ENCODE data around the gene TBX21. TPM values are rescaled to one million over a fixed set of nuclear protein-coding genes. Genes with fewer than 3 reads are reported as not detected.
A peak's percentile ranks its signal among the peaks of the same experiment; 100 is the strongest.

Gene TBX21
- total RNA-seq, 8 experiments from 2014 or later = 0.04 to 0.38 (median 0.14) TPM; not detected in 3

DNA sequence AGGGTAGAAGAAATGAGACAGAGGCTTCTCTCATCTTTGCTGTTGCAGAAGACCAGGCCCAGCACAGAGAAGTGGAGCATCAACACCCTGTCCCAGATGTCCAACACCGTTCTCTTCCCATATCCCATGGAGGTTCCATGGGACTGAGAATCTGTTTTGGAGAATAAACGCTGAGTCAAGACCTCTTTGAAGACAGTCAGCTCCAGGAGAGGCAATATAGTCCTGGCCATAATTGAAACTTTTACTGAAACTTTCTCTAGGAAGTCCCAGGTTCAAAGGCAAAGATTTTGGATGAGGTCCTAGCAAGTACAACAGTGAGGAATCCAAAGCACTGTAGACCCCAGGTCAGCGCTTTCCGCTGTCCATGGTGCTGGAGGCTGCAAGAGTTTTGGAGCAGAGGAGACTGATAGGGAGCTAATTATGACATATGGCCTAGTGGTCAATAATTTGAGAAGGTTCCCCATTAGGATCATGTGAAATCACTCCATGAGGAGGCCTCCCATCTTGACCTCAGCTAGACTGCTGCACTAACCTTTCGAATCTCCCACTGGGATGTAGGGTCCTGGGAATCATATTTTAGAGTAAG is 52.6 kb downstream of the TBX21 start:
- Histone ChIP-seq H3K4me3 (no peak overlapping the region), H3K4me1 (replicated peaks in 1 of 2) (no peaks in the 10 kb centered on the region), H3K27ac (no peak overlapping the region)
- ATAC-seq (replicated peaks in 6 of 8) = peak in 1 of 8 experiments; percentile 36
- WGBS, 10 experiments = 10 to 100% (median 28%) methylated on average over 1 to 5 of the region's 5 CpGs; no CpG with 5 or more reads in 1 of the 10 experiments
- in situ Hi-C loops (cut with MboI; ENCODE audit: low pct_unique_long_range_greater_than_20kb in 2 of 9, low sequenced_read_pairs in 9 of 9, unreplicated experiment in 9 of 9) = no loop called here

DNA sequence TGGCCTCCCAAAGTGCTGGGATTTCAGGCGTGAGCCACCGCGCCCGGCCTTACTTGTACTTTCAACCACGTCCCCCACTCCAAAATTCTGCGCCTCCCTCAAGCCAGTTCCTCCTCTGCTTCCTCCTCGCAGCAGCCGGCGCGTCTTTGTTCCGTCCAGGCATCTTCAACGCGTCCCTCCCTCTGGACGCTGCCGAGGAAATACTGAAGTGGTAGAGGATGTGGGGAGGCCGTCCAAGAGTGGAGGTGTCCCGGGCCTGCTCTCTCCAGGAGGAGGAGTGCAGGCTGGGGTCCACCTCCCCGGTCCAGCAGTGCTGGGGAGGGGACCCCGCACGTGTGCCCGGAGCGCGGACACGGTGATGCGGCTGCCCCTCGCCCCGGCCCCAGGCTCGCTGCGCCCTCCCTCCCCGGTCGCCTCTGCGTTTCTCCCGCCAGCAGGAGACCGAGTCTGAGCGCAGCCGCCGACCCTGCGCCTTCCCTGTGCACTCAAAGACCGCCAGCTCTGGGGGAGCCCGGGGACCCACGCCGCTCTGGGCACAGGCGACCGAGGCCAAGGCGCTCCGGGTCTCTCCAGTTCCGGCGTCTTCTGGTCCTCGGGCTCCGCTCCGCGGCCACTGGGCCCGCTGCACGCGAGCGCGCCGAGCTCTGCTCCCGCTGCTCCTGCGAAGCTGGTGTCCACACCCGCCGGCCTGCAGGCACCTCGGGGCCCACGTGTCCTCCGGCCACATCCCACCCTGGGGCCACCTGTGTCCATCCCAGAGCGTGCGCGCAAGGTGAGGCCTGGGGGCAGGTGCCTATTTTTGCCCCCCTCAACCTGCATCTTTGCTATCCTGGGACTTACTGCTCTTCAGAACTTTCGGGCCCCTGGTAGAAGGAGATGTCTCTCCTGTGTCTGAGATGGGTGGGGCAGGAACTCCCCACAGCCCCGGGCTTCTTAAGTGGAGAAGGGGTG is 56.9 kb downstream of the TBX21 start:
- in situ Hi-C loops (cut with MboI; ENCODE audit: low pct_unique_long_range_greater_than_20kb in 2 of 9, low sequenced_read_pairs in 9 of 9, unreplicated experiment in 9 of 9) = no loop called here
- ATAC-seq (replicated peaks in 6 of 8) = peak; percentile 96 to 100 (median 98)
- 0 to 33% (median 17%) methylated on average over 1 to 22 of the region's 70 CpGs; no CpG with 5 or more reads in 3 of the 10 experiments for WGBS, 10 experiments

DNA sequence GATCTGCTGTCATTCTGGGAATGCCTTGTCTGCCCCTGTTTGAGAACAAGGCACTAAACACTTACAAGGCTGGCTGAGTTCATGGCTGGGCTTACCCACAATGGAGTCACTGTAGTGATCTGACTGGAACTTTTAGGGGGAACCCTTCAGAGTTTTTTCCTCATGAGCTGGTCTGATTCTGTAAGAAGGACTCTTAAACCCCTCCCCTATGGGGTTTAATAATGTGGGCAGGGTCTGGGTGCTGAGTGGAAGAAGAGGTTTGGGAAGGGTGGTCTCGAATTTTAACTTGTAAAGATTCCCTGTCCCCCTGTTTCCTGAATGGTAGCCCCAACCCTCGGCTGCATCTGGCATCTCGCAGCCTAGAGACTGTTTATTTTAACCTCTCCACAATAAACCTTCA is 58.0 kb downstream of the TBX21 start:
- WGBS, 10 experiments = 0 to 69% (median 11%) methylated on average over 1 to 3 of the region's 3 CpGs; no CpG with 5 or more reads in 3 of the 10 experiments
- in situ Hi-C loops (cut with MboI; ENCODE audit: low pct_unique_long_range_greater_than_20kb in 2 of 9, low sequenced_read_pairs in 9 of 9, unreplicated experiment in 9 of 9) = no loop called here
- no peak overlapping the region for H3K27ac ChIP-seq

More for the DNA sequence above, 56.9 kb downstream of the TBX21 start:
- Histone ChIP-seq H3K4me3 (peak overlapping the region; percentile 22 to 42 (median 32)), H3K27ac (no peak overlapping the region), H3K4me1 (replicated peaks in 1 of 2) (no peaks in the 10 kb centered on the region)

DNA sequence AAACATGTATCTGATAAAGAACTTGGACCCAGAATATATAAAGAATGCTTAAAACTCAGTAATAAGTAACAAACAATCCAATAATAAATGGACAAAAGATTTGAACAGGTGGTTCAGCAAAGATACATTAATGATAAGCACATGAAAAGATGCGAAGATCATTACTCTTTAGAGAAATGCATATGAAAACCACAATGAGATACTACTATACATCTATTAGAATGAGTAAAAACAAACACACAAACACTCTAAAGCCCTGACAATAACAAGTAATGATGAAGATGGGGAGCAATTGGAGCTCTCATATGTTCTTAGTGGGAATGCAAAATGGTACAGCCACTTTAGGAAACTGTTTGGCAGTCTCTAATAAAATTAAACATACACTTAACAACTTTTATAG is 59.4 kb downstream of the TBX21 start:
- in situ Hi-C loops (cut with MboI; ENCODE audit: low pct_unique_long_range_greater_than_20kb in 2 of 9, low sequenced_read_pairs in 9 of 9, unreplicated experiment in 9 of 9) = no loop called here
- 10 to 89% (median 48%) methylated on average over 1 of the region's 1 CpG for WGBS, 10 experiments
- no peak for ATAC-seq (replicated peaks in 6 of 8)
- Histone ChIP-seq H3K4me1 (replicated peaks in 1 of 2) (no peaks in the 10 kb centered on the region), H3K4me3 (no peak overlapping the region), H3K27ac (no peak overlapping the region)

More for the DNA sequence above, 58.0 kb downstream of the TBX21 start:
- ATAC-seq (replicated peaks in 6 of 8) = no peak
- H3K4me1 ChIP-seq (replicated peaks in 1 of 2) = no peaks in the 10 kb centered on the region
- H3K4me3 ChIP-seq = no peak overlapping the region

DNA sequence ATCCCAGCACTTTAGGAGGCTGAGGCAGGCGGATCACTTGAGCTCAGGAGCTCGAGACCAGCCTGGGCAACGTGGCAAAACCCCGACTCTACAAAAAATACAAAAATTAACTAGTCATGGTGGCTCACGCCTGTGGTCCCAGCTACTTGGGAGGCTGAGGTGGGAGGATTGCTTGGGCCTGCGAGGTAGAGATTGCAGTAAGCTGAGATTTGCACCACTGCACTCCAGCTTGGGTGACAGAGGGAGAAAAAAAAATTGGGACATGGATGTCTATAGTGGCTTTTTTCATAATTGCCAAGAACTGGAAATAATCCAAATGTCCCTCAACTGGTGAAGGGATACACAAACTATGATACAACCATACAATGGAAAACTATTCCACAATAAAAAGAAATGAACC is 59.9 kb downstream of the TBX21 start:
- Histone ChIP-seq H3K27ac (no peak overlapping the region), H3K4me1 (replicated peaks in 1 of 2) (no peaks in the 10 kb centered on the region), H3K4me3 (no peak overlapping the region)
- 0 to 60% (median 21%) methylated on average over 1 to 6 of the region's 6 CpGs; no CpG with 5 or more reads in 2 of the 10 experiments for WGBS, 10 experiments
- no peak for ATAC-seq (replicated peaks in 6 of 8)
- in situ Hi-C loops (cut with MboI; ENCODE audit: low pct_unique_long_range_greater_than_20kb in 2 of 9, low sequenced_read_pairs in 9 of 9, unreplicated experiment in 9 of 9) = no loop called here

Other genes starting within 250 kb of the TBX21 start
- gene NPEPPS, start 202.1 kb upstream of the TBX21 start, total RNA-seq = 100 to 1,000 TPM in 2 of 8 experiments, 10 to 100 TPM in 6; 57.4 to 132 (median 72.7) TPM
- gene KPNB1, start 83.3 kb upstream of the TBX21 start, total RNA-seq = 100 to 1,000 TPM in 7 of 8 experiments, 10 to 100 TPM in 1; 90.3 to 268 (median 127) TPM
- gene TBKBP1, start 39.1 kb upstream of the TBX21 start, total RNA-seq = 10 to 100 TPM in 7 of 8 experiments, 1 to 10 TPM in 1; 7.0 to 14.1 (median 10.8) TPM
- gene OSBPL7, start 88.6 kb downstream of the TBX21 start, total RNA-seq = 10 to 100 TPM in 3 of 8 experiments, 1 to 10 TPM in 5; 2.2 to 16.6 (median 8.4) TPM
- 10 to 100 TPM; 41.5 to 58.3 (median 46.3) TPM for gene MRPL10, start 98.3 kb downstream of the TBX21 start, total RNA-seq
- 1 to 10 TPM in 5 of 8 experiments, under 1 TPM in 3; 0.27 to 5.2 (median 1.2) TPM for gene LRRC46, start 98.4 kb downstream of the TBX21 start, total RNA-seq
- 10 to 100 TPM; 10.8 to 38.6 (median 21.6) TPM for gene SCRN2, start 108.0 kb downstream of the TBX21 start, total RNA-seq
- gene SP6, start 117.9 kb downstream of the TBX21 start, total RNA-seq = 1 to 10 TPM in 1 of 8 experiments, under 1 TPM in 7; 0.11 to 1.1 (median 0.27) TPM
- gene SP2, start 163.0 kb downstream of the TBX21 start, total RNA-seq = 1 to 10 TPM; 1.4 to 6.9 (median 4.4) TPM
- gene PNPO, start 208.3 kb downstream of the TBX21 start, total RNA-seq = 10 to 100 TPM in 4 of 8 experiments, 1 to 10 TPM in 4; 7.3 to 54.6 (median 10.7) TPM
- gene PRR15L, start 224.6 kb downstream of the TBX21 start, total RNA-seq = 1 to 10 TPM in 2 of 8 experiments, under 1 TPM in 4, not detected in 2; 0.11 to 3.0 (median 0.40) TPM
- gene CDK5RAP3, start 237.9 kb downstream of the TBX21 start, total RNA-seq = 100 to 1,000 TPM in 6 of 8 experiments, 10 to 100 TPM in 2; 86.4 to 209 (median 118) TPM

Measured in motor neuron (in vitro differentiated cells).